ENCODE data around the gene RXRB.

DNA sequence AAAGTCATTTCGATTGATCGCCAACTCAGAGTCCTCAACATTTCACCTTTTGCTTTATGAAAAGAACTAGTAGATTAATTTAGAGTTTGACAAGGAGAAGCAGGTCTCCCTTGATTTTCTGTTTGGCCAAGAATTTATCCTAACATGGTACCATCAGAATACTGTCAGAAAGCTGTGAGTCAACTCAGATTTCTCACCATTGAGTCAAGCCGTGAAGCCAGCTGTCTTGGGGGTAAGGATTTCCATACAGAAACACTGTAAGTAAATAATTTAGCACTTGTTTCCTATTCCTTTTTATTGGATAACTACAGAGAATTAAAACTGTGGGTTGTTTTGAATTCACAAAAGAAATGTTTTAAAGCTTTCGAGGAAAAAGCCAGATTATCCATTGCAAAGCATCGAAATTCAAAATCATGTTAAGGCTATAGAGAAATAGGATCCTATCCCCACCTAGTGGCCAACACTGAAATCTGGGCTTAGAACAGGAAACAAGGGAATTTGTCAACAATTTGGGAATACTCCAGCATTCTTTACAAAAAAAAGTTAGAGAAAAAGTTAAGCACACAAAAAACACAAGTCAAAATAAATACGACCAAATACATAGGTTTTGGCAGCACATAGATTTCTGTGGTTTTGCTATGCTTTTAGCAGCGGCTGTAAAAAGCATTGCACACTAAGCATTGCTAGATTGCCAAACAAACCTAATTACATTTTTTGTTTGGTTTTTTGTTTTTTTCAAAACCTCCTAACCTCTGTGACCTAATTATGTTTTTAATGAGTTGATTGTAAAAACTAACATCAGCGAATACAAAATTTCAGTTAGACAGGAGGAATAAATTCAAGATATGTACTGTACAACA, 52.4 kb downstream of the RXRB start:
- TF ChIP-seq ZNF274 (IDR thresholded peaks at IDR 0.05; ENCODE audit: low read depth, low read length) (no peak), SUZ12 (IDR thresholded peaks at IDR 0.05; ENCODE audit: extremely low read depth, insufficient read depth, insufficient read length) (no peak), YY1 (IDR thresholded peaks at IDR 0.05; ENCODE audit: insufficient read depth, insufficient read length) (no peak)

Data from NT2/D1 (cell line).